Effector memory CD8-positive, alpha-beta T cell (primary cell): Measurements from ENCODE around the gene PITRM1.
A peak's percentile ranks its signal among the peaks of the same experiment; 100 is the strongest.

ENCODE experiments used
- ATAC-seq: fragments of 150-1000 bp; cut with Tn5 transposase; replicated peaks from 2 replicates; pipeline ENCODE4 v1.10.0; 2021; ENCODE audit warnings: mild to moderate bottlenecking, moderate library complexity
- DNase-seq, 3 experiments: peaks; one replicate each; pipeline ENCODE4 v3.0.0; 2021
- H3K27ac Mint-ChIP-seq, 2 donors: one replicate each; pipeline ENCODE4 v1.8.0; 2022; ENCODE audit warnings: mild to moderate bottlenecking in 2 of 2, mixed read lengths in 2 of 2, moderate library complexity in 2 of 2
- H3K27me3 Mint-ChIP-seq, 2 donors: one replicate each; pipeline ENCODE4 v1.8.0; 2022; ENCODE audit warnings: mixed read lengths in 2 of 2
- H3K36me3 Mint-ChIP-seq: one replicate; pipeline ENCODE4 v1.8.0; 2022; ENCODE audit warnings: mild to moderate bottlenecking, moderate library complexity, mixed read lengths; ENCODE audit not compliant: insufficient read depth
- H3K4me1 Mint-ChIP-seq, 2 donors: one replicate each; pipeline ENCODE4 v1.8.0; 2022; ENCODE audit warnings: low read depth in 2 of 2, mixed read lengths in 2 of 2
- H3K4me3 Mint-ChIP-seq, 2 donors: one replicate each; pipeline ENCODE4 v1.8.0; 2022; ENCODE audit warnings: mild to moderate bottlenecking in 2 of 2, mixed read lengths in 2 of 2, moderate library complexity in 2 of 2
- H3K9me3 Mint-ChIP-seq, 2 donors: one replicate each; pipeline ENCODE4 v1.8.0; 2022; ENCODE audit warnings: mixed read lengths in 2 of 2

Gene PITRM1

DNA sequence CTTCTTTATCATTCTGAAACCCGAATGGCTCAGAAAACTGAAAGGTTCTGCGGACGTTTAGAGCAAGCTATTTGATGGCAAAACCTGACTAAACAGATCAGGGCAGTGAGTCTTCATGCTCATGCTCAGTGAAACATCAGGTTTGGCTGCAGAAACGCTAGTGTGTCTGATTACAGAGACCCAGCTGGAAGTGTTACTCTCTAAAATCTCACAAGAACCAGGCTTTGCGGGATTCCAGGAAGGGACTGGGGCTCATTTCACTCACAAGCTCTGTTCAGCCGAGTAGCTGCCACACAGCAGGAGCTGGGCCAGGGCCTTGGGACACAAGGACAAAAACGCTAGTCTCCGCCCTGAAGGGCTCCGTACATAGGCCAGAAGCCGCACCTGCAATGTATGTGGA lies 2.9 kb downstream of the PITRM1 start:
- ATAC-seq (no peak), DNase-seq (no peak)
- Mint-ChIP-seq H3K36me3 (peaks cover 42% of the 10 kb centered on the region), H3K27me3 (no peaks in the 10 kb centered on the region), H3K4me3 (no peak overlapping the region), H3K27ac (no peak overlapping the region), H3K4me1 (peaks cover 9 to 29% of the 10 kb centered on the region in 2 donors), H3K9me3 (peaks cover 0 to 1% of the 10 kb centered on the region in 2 donors)

DNA sequence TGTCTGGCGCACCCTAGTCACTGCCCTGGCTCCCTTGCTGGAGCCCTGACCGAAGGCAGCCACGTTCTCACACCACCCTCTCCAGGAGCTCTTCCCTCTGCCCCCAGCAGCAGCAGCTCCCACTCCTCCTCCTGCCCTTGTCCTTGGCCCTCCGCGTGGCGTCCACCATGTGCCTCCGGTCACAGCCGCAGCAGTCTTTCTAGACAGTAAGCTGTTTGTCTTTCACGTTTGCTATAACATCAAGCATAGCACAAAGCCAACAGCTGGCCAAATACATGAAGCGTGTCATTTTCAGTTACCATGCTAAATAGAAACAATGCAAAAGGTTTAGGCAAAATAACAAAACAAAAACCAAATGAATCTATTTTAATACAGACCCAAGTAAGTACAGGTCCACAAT lies 3.3 kb downstream of the PITRM1 start:
- ATAC-seq (no peak), DNase-seq (no peak)
- peaks cover 9 to 29% of the 10 kb centered on the region in 2 donors for H3K4me1 Mint-ChIP-seq
- H3K27me3 Mint-ChIP-seq: no peaks in the 10 kb centered on the region
- H3K36me3 Mint-ChIP-seq: peaks cover 42% of the 10 kb centered on the region
- H3K27ac Mint-ChIP-seq: no peak overlapping the region
- H3K9me3 Mint-ChIP-seq: peaks cover 0 to 1% of the 10 kb centered on the region in 2 donors
- H3K4me3 Mint-ChIP-seq: no peak overlapping the region

DNA sequence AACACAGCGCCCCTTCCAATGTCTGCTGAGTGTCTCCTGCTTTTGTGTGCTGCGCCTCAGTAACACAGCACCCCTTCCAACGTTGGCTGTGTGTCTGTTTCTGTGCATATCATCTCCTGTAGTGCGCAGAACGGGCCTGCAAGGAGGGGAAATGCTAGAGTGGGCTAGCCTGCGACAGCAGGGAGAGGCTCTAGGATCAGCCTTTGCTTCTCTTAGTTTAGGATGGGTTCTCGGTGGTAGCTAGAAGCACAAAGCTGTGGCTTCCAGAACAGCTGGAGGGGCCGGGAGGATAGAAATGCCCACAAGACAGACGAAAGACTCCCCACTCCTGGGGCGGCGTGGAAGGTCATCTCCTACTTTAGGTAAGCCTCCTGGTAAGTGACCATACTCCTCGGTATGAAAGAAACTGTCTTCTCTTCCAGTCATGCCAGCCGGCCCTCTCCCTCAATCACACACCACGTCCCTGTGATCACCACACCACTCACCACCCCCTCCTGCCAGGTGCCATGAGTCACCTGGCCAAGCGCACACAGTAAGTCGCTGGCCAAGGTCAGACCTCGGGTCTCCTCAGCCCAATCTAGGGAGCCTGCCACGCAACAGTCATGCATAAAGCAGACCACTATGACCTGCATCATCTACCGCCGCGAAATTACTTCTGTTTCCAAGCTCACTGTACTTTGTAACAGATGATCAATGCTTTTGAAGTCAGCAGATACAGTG lies 4.8 kb downstream of the PITRM1 start:
- ATAC-seq (no peak), DNase-seq (no peak)
- H3K27me3 Mint-ChIP-seq: no peaks in the 10 kb centered on the region
- no peaks in the 10 kb centered on the region for H3K9me3 Mint-ChIP-seq
- peaks cover 5 to 22% of the 10 kb centered on the region in 2 donors for H3K4me1 Mint-ChIP-seq
- peaks cover 53% of the 10 kb centered on the region for H3K36me3 Mint-ChIP-seq
- no peak overlapping the region for H3K4me3 Mint-ChIP-seq
- no peak overlapping the region for H3K27ac Mint-ChIP-seq

GRCh38 chr10:3166496-3167290 lies 5.9 kb downstream of the PITRM1 start:
- Mint-ChIP-seq H3K9me3 (no peaks in the 10 kb centered on the region), H3K27me3 (no peaks in the 10 kb centered on the region), H3K4me3 (no peak overlapping the region), H3K27ac (no peak overlapping the region), H3K36me3 (peaks cover 58% of the 10 kb centered on the region), H3K4me1 (peaks cover 4 to 17% of the 10 kb centered on the region in 2 donors)
- ATAC-seq (no peak), DNase-seq (no peak)

- Mint-ChIP-seq H3K9me3 (no peaks in the 10 kb centered on the region), H3K4me3 (no peak overlapping the region), H3K27ac (no peak overlapping the region), H3K4me1 (peaks cover 4 to 10% of the 10 kb centered on the region in 2 donors), H3K36me3 (peaks cover 72% of the 10 kb centered on the region), H3K27me3 (no peaks in the 10 kb centered on the region)
- DNase-seq (no peak), ATAC-seq (no peak)
Observed at GRCh38 chr10:3165196-3165595, 7.4 kb downstream of the PITRM1 start.

DNA sequence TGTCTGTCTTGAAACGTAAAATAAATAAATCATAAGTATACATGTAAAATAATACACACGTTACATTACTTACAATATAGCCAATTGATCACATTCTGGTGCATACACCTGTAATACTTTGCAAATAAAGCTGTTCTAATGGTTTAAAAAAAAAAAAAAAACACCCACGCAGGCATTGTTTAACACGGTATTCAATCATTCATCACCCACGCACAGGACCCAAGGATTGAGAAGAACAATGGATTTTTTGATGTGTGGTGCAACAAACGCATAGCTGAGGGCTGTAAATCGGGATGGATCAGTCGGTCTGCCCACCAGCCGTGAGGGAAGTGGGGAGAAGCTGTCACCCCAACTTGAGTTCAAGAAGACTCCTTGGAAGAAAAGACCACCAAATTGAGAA lies 8.7 kb downstream of the PITRM1 start:
- Mint-ChIP-seq H3K9me3 (no peaks in the 10 kb centered on the region), H3K4me3 (no peak overlapping the region), H3K27ac (no peak overlapping the region), H3K4me1 (peaks cover 0 to 7% of the 10 kb centered on the region in 2 donors), H3K27me3 (no peaks in the 10 kb centered on the region), H3K36me3 (peaks cover 85% of the 10 kb centered on the region)
- ATAC-seq (no peak), DNase-seq (no peak)

DNA sequence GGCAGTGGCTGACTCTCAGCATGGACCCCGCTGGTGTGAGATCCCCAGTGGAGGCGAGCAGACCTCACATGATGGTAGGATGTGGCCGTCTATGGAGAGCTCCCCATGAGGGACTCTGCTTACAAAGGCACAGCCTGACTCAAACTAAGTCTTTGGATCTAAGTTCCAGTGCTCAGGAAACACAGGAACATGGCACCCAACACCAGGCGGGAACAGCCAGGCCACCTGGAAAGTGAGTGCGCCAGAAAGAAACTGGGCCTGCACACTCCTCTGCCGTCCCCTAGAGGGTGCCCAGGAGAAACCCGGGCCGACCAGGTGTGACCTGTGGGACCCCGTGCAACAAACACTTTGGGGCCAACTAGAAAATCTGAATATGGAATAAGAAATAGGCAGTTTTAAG lies 10.0 kb downstream of the PITRM1 start:
- H3K4me1 Mint-ChIP-seq: peaks cover 0 to 4% of the 10 kb centered on the region in 2 donors
- H3K9me3 Mint-ChIP-seq: no peaks in the 10 kb centered on the region
- no peak overlapping the region for H3K27ac Mint-ChIP-seq
- H3K27me3 Mint-ChIP-seq: no peaks in the 10 kb centered on the region
- peaks cover 90% of the 10 kb centered on the region for H3K36me3 Mint-ChIP-seq
- no peak for ATAC-seq
- H3K4me3 Mint-ChIP-seq: no peak overlapping the region
- no peak for DNase-seq

GRCh38 chr10:3159152-3159551 lies 13.4 kb downstream of the PITRM1 start:
- ATAC-seq (no peak), DNase-seq (no peak)
- Mint-ChIP-seq H3K27me3 (no peaks in the 10 kb centered on the region), H3K36me3 (peaks cover 87% of the 10 kb centered on the region), H3K9me3 (no peaks in the 10 kb centered on the region), H3K27ac (no peak overlapping the region), H3K4me3 (no peak overlapping the region), H3K4me1 (no peaks in the 10 kb centered on the region)

DNA sequence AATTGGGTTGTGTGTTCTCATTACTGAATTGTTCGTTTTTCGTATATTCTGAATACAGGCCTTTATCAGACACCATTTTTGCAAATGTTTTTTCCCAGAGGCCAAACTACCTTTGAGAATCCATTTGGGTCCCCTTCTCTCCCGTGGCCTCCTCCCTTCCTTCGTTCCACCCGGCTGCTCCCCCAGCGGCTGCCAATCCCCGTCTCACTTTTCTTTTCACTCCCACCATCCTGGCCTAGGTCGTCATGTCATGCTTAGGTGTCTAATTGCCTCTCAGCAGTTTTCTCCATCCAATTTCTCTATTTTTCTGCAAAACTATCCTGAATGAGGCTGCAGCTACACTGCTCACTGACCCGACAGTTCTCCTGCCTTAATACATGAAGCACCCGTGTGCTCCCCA lies 17.9 kb downstream of the PITRM1 start:
- H3K36me3 Mint-ChIP-seq: peaks cover 75% of the 10 kb centered on the region
- ATAC-seq: no peak
- H3K27me3 Mint-ChIP-seq: no peaks in the 10 kb centered on the region
- H3K4me1 Mint-ChIP-seq: no peaks in the 10 kb centered on the region
- H3K9me3 Mint-ChIP-seq: no peaks in the 10 kb centered on the region
- no peak overlapping the region for H3K4me3 Mint-ChIP-seq
- peak overlapping the region in 1 of 2 donors; percentile 84 for H3K27ac Mint-ChIP-seq
- DNase-seq: no peak

- H3K4me3 Mint-ChIP-seq: no peak overlapping the region
- H3K27me3 Mint-ChIP-seq: no peaks in the 10 kb centered on the region
- H3K36me3 Mint-ChIP-seq: peaks cover 72% of the 10 kb centered on the region
- no peaks in the 10 kb centered on the region for H3K9me3 Mint-ChIP-seq
- peak overlapping the region in 1 of 2 donors; percentile 64 for H3K27ac Mint-ChIP-seq
- DNase-seq (no peak), ATAC-seq (no peak)
- no peaks in the 10 kb centered on the region for H3K4me1 Mint-ChIP-seq
Observed at GRCh38 chr10:3152566-3152935, 20.0 kb downstream of the PITRM1 start.

- ATAC-seq (no peak), DNase-seq (no peak)
- H3K36me3 Mint-ChIP-seq: peaks cover 72% of the 10 kb centered on the region
- H3K9me3 Mint-ChIP-seq: no peaks in the 10 kb centered on the region
- peak overlapping the region; percentile 46 to 64 for H3K27ac Mint-ChIP-seq
- no peaks in the 10 kb centered on the region for H3K4me1 Mint-ChIP-seq
- no peaks in the 10 kb centered on the region for H3K27me3 Mint-ChIP-seq
- H3K4me3 Mint-ChIP-seq: no peak overlapping the region
Observed at GRCh38 chr10:3151889-3152565, 20.6 kb downstream of the PITRM1 start.

GRCh38 chr10:3150961-3151360 lies 21.6 kb downstream of the PITRM1 start:
- peaks cover 74% of the 10 kb centered on the region for H3K36me3 Mint-ChIP-seq
- no peaks in the 10 kb centered on the region for H3K4me1 Mint-ChIP-seq
- H3K4me3 Mint-ChIP-seq: no peak overlapping the region
- no peaks in the 10 kb centered on the region for H3K27me3 Mint-ChIP-seq
- H3K9me3 Mint-ChIP-seq: no peaks in the 10 kb centered on the region
- DNase-seq (no peak), ATAC-seq (no peak)
- peak overlapping the region in 1 of 2 donors; percentile 28 for H3K27ac Mint-ChIP-seq

GRCh38 chr10:3150366-3150765 lies 22.2 kb downstream of the PITRM1 start:
- no peak overlapping the region for H3K27ac Mint-ChIP-seq
- no peaks in the 10 kb centered on the region for H3K27me3 Mint-ChIP-seq
- H3K4me3 Mint-ChIP-seq: no peak overlapping the region
- no peak for DNase-seq
- H3K36me3 Mint-ChIP-seq: peaks cover 75% of the 10 kb centered on the region
- ATAC-seq: no peak
- H3K9me3 Mint-ChIP-seq: no peaks in the 10 kb centered on the region
- no peaks in the 10 kb centered on the region for H3K4me1 Mint-ChIP-seq

- ATAC-seq: no peak
- no peak overlapping the region for H3K4me3 Mint-ChIP-seq
- no peaks in the 10 kb centered on the region for H3K9me3 Mint-ChIP-seq
- no peak for DNase-seq
- peaks cover 75% of the 10 kb centered on the region for H3K36me3 Mint-ChIP-seq
- H3K4me1 Mint-ChIP-seq: no peaks in the 10 kb centered on the region
- H3K27ac Mint-ChIP-seq: no peak overlapping the region
- H3K27me3 Mint-ChIP-seq: no peaks in the 10 kb centered on the region
Observed at GRCh38 chr10:3149918-3150317, 22.7 kb downstream of the PITRM1 start.
